ENCODE data around the gene TAF6L.

- no peak for TF ChIP-seq CTCF (conservative IDR thresholded peaks at IDR 0.05; ENCODE audit: low read length)
- no peak for TF ChIP-seq EZH2phosphoT487 (IDR thresholded peaks at IDR 0.05; ENCODE audit: borderline replicate concordance)
Observed at GRCh38 chr11:62771144-62772021, at the start of gene TAF6L.
